ENCODE results near the gene SLC22A23. TPM values are rescaled to one million over a fixed set of nuclear protein-coding genes. Genes with fewer than 3 reads are reported as not detected.

The SLC22A23 gene
- total RNA-seq, 1 donor from 2014 or later = 5.7 TPM

- Histone ChIP-seq H3K79me2 (ENCODE audit: insufficient read depth, low read length) (no peaks in the 10 kb centered on the region), H3K36me3 (ENCODE audit: insufficient read depth, low read length) (no peaks in the 10 kb centered on the region), H3K27me3 (ENCODE audit: insufficient read depth, low read length) (no peaks in the 10 kb centered on the region), H3K9me3 (ENCODE audit: insufficient read depth, low read depth, low read length) (no peaks in the 10 kb centered on the region), H3K9ac (ENCODE audit: low read length) (no peak overlapping the region), H3K4me3 (ENCODE audit: insufficient read depth, low read depth, low read length) (no peak overlapping the region), H3K27ac (ENCODE audit: low read depth, low read length) (no peak overlapping the region), H4K20me1 (ENCODE audit: insufficient read depth, low read length) (no peaks in the 10 kb centered on the region), H3K4me1 (ENCODE audit: insufficient read depth, low read length) (peaks cover 21% of the 10 kb centered on the region), H3K4me2 (ENCODE audit: low read length) (no peak overlapping the region), H2AFZ (ENCODE audit: low read depth, low read length) (no peak overlapping the region)
- H3K9me3 Mint-ChIP-seq (ENCODE audit: unreplicated experiment) = no peaks in the 10 kb centered on the region
- H3K36me3 Mint-ChIP-seq (ENCODE audit: low read depth, unreplicated experiment) = no peaks in the 10 kb centered on the region
- no peaks in the 10 kb centered on the region for H3K27me3 Mint-ChIP-seq (ENCODE audit: low read depth, unreplicated experiment)
- no peak overlapping the region for H3K27ac Mint-ChIP-seq (ENCODE audit: unreplicated experiment)
- no peak overlapping the region for H3K4me3 Mint-ChIP-seq (ENCODE audit: unreplicated experiment)
- FAIRE-seq = no peak
- peak; percentile 26 for DNase-seq (ENCODE audit: low read depth)
- H3K4me1 Mint-ChIP-seq (ENCODE audit: low read depth, unreplicated experiment) = peaks cover 17% of the 10 kb centered on the region
- TF ChIP-seq EZH2 (IDR thresholded peaks at IDR 0.05; ENCODE audit: insufficient read depth, low read length) = no peak
- no peak for TF ChIP-seq CTCF (IDR thresholded peaks at IDR 0.05; ENCODE audit: insufficient read depth, low read depth, low read length)
These were observed 79.1 kb downstream of the SLC22A23 start for GRCh38 chr6:3377536-3378397.

GRCh38 chr6:3376893-3377535 lies 79.8 kb downstream of the SLC22A23 start:
- no peaks in the 10 kb centered on the region for H3K36me3 Mint-ChIP-seq (ENCODE audit: low read depth, unreplicated experiment)
- peaks cover 17% of the 10 kb centered on the region for H3K4me1 Mint-ChIP-seq (ENCODE audit: low read depth, unreplicated experiment)
- H3K4me3 Mint-ChIP-seq (ENCODE audit: unreplicated experiment) = peak overlapping the region; percentile 64
- no peak for TF ChIP-seq EZH2 (IDR thresholded peaks at IDR 0.05; ENCODE audit: insufficient read depth, low read length)
- no peak for TF ChIP-seq CTCF (IDR thresholded peaks at IDR 0.05; ENCODE audit: insufficient read depth, low read depth, low read length)
- no peak for DNase-seq (ENCODE audit: low read depth)
- Histone ChIP-seq H4K20me1 (ENCODE audit: insufficient read depth, low read length) (no peaks in the 10 kb centered on the region), H3K4me3 (ENCODE audit: insufficient read depth, low read depth, low read length) (no peak overlapping the region), H3K4me1 (ENCODE audit: insufficient read depth, low read length) (peaks cover 13% of the 10 kb centered on the region), H3K9me3 (ENCODE audit: insufficient read depth, low read depth, low read length) (no peaks in the 10 kb centered on the region), H3K27ac (ENCODE audit: low read depth, low read length) (no peak overlapping the region), H3K27me3 (ENCODE audit: insufficient read depth, low read length) (no peaks in the 10 kb centered on the region), H3K36me3 (ENCODE audit: insufficient read depth, low read length) (no peaks in the 10 kb centered on the region), H2AFZ (ENCODE audit: low read depth, low read length) (no peak overlapping the region), H3K79me2 (ENCODE audit: insufficient read depth, low read length) (no peaks in the 10 kb centered on the region), H3K4me2 (ENCODE audit: low read length) (no peak overlapping the region), H3K9ac (ENCODE audit: low read length) (no peak overlapping the region)
- no peak for FAIRE-seq
- H3K27me3 Mint-ChIP-seq (ENCODE audit: low read depth, unreplicated experiment) = no peaks in the 10 kb centered on the region
- H3K9me3 Mint-ChIP-seq (ENCODE audit: unreplicated experiment) = no peaks in the 10 kb centered on the region
- no peak overlapping the region for H3K27ac Mint-ChIP-seq (ENCODE audit: unreplicated experiment)
